Common myeloid progenitor, CD34-positive (primary cell): Measurements from ENCODE around the gene SLC12A6.

ENCODE experiments used
- CTCF ChIA-PET: fragments of 350-600 bp; sonication (Branson Sonifier 250); formaldehyde crosslinking; loops from one replicate; lab custom pipeline; 2021; ENCODE audit warnings: antibody characterized with exemption; lab: Charles Lee
- POLR2A ChIA-PET: fragments of 350-600 bp; sonication (Branson Sonifier 250); formaldehyde crosslinking; loops from one replicate; lab custom pipeline; 2021; ENCODE audit warnings: antibody characterized with exemption; lab: Charles Lee
- DNase-seq, 3 donors: peaks; one replicate each; pipeline versions ENCODE4 v3.0.0 to v3.0.0-alpha.2; 2013
- H3K27ac ChIP-seq, 2 experiments: 1 replicate in 1 of 2; 2 replicates in 1 of 2; pipeline ENCODE4 v1.7.0; 2013; ENCODE audit warnings: inconsistent platforms in 2 of 2, low read length in 2 of 2, mild to moderate bottlenecking in 2 of 2, low read depth in 1 of 2, moderate library complexity in 1 of 2; ENCODE audit not compliant: severe bottlenecking in 2 of 2, insufficient read depth in 1 of 2, poor library complexity in 1 of 2
- H3K27me3 ChIP-seq, 5 experiments: replicated peaks in 2 of 5; 1 replicate in 3 of 5; 2 replicates in 2 of 5; pipeline versions ENCODE4 v1.6.1 to v1.7.0; 2013; ENCODE audit warnings: low read length in 4 of 5, mild to moderate bottlenecking in 2 of 5, moderate library complexity in 2 of 5, inconsistent platforms in 1 of 5; ENCODE audit not compliant: insufficient read depth in 5 of 5, control insufficient read depth in 4 of 5
- H3K36me3 ChIP-seq, 4 experiments: 1 replicate in 2 of 4; 2 replicates in 2 of 4; pipeline versions ENCODE4 v1.6.1 to v1.7.0; 2013; ENCODE audit warnings: low read length in 3 of 4, control low read depth in 1 of 4, mild to moderate bottlenecking in 1 of 4; ENCODE audit not compliant: control insufficient read depth in 4 of 4, insufficient read depth in 4 of 4
- H3K4me1 ChIP-seq, 4 experiments: 1 replicate in 3 of 4; 2 replicates in 1 of 4; pipeline versions ENCODE4 v1.6.1 to v1.7.1; 2013; ENCODE audit warnings: low read length in 3 of 4, mild to moderate bottlenecking in 3 of 4, control low read depth in 1 of 4, inconsistent platforms in 1 of 4, moderate library complexity in 1 of 4; ENCODE audit not compliant: control insufficient read depth in 4 of 4, insufficient read depth in 4 of 4; ENCODE audit errors: control extremely low read depth in 1 of 4
- H3K4me3 ChIP-seq, 7 experiments: 1 replicate in 4 of 7; 2 replicates in 3 of 7; pipeline versions ENCODE4 v1.5.1 to v1.7.0; 2013; ENCODE audit warnings: mild to moderate bottlenecking in 7 of 7, low read length in 6 of 7, moderate library complexity in 6 of 7, inconsistent platforms in 2 of 7, low read depth in 2 of 7, control low read depth in 1 of 7; ENCODE audit not compliant: insufficient read depth in 4 of 7, control insufficient read depth in 1 of 7; ENCODE audit errors: extremely low read depth in 1 of 7
- H3K9me3 ChIP-seq, 5 experiments: 1 replicate in 4 of 5; 2 replicates in 1 of 5; pipeline versions ENCODE4 v1.6.1 to v1.7.1; 2013; ENCODE audit warnings: low read length in 4 of 5, mild to moderate bottlenecking in 2 of 5, inconsistent platforms in 1 of 5, low read depth in 1 of 5, moderate library complexity in 1 of 5; ENCODE audit not compliant: control insufficient read depth in 4 of 5, insufficient read depth in 2 of 5; ENCODE audit errors: control extremely low read depth in 1 of 5
- WGBS: methylation state at CpG from one replicate; pipeline ENCODE4 v1.1.5; 2013; ENCODE audit not compliant: insufficient coverage; 5-methylcytosine and 5-hydroxymethylcytosine counted together

SLC12A6 gene

GRCh38 chr15:34275721-34276120 is 61.9 kb downstream of the SLC12A6 start:
- 100% methylated on average over 1 of the region's 1 CpG for WGBS
- peaks cover 0 to 11% (median 4%) of the 10 kb centered on the region in 4 experiments for H3K36me3 ChIP-seq
- DNase-seq, result no peak
- no peaks in the 10 kb centered on the region for H3K9me3 ChIP-seq
- no peaks in the 10 kb centered on the region for H3K4me1 ChIP-seq
- H3K27me3 ChIP-seq, result no peaks in the 10 kb centered on the region
- ChIA-PET CTCF (interaction anchor here (1.0 to 1.1 kb wide), 2 partner anchors 10 to 52 kb away, joined by 3 to 4 read pairs; no protein-coding TSS in a partner anchor), POLR2A (no interaction called here)
- no peak overlapping the region for H3K27ac ChIP-seq
- H3K4me3 ChIP-seq, result no peak overlapping the region

GRCh38 chr15:34275154-34275553 is 62.4 kb downstream of the SLC12A6 start:
- Histone ChIP-seq H3K4me1 (no peaks in the 10 kb centered on the region), H3K9me3 (no peaks in the 10 kb centered on the region), H3K27me3 (no peaks in the 10 kb centered on the region), H3K27ac (no peak overlapping the region), H3K4me3 (no peak overlapping the region), H3K36me3 (peaks cover 0 to 11% (median 6%) of the 10 kb centered on the region in 4 experiments)
- ChIA-PET POLR2A (no interaction called here), CTCF (interaction anchor here (0.6 to 1.1 kb wide), 2 partner anchors 17 to 53 kb away, joined by 3 to 4 read pairs; no protein-coding TSS in a partner anchor)
- no peak for DNase-seq

GRCh38 chr15:34271493-34271892 is 66.1 kb downstream of the SLC12A6 start:
- H3K4me1 ChIP-seq, result no peaks in the 10 kb centered on the region
- ChIA-PET CTCF (no interaction called here), POLR2A (no interaction called here)
- WGBS, result 67% methylated on average over 1 of the region's 3 CpGs
- DNase-seq, result peak in 2 of 3 donors; percentile 19 to 23
- H3K4me3 ChIP-seq, result no peak overlapping the region
- no peaks in the 10 kb centered on the region for H3K27me3 ChIP-seq
- no peaks in the 10 kb centered on the region for H3K9me3 ChIP-seq
- H3K36me3 ChIP-seq, result peaks cover 7 to 15% (median 12%) of the 10 kb centered on the region in 4 experiments
- no peak overlapping the region for H3K27ac ChIP-seq

- Histone ChIP-seq H3K27me3 (no peaks in the 10 kb centered on the region), H3K36me3 (peaks cover 10 to 15% (median 14%) of the 10 kb centered on the region in 4 experiments), H3K4me1 (no peaks in the 10 kb centered on the region), H3K4me3 (no peak overlapping the region), H3K9me3 (no peaks in the 10 kb centered on the region), H3K27ac (no peak overlapping the region)
- ChIA-PET CTCF (no interaction called here), POLR2A (no interaction called here)
- DNase-seq, result no peak
Observed at GRCh38 chr15:34266751-34267150, 70.8 kb downstream of the SLC12A6 start.

GRCh38 chr15:34264076-34264475 is 73.5 kb downstream of the SLC12A6 start:
- ChIA-PET CTCF (interaction anchor here (1.0 to 1.9 kb wide), 2 partner anchors 11 to 22 kb away, joined by 3 to 4 read pairs; no protein-coding TSS in a partner anchor), POLR2A (interaction anchor here (0.6 kb wide), 1 partner anchor 1582 kb away, joined by 5 read pairs; no protein-coding TSS in a partner anchor)
- no peaks in the 10 kb centered on the region for H3K4me1 ChIP-seq
- no peak overlapping the region for H3K27ac ChIP-seq
- DNase-seq, result no peak
- no peaks in the 10 kb centered on the region for H3K27me3 ChIP-seq
- H3K4me3 ChIP-seq, result no peak overlapping the region
- H3K36me3 ChIP-seq, result peaks cover 8 to 14% (median 10%) of the 10 kb centered on the region in 4 experiments
- no CpG with 5 or more reads among the region's 2 CpGs for WGBS
- no peaks in the 10 kb centered on the region for H3K9me3 ChIP-seq

- ChIA-PET CTCF (interaction anchor here (0.9 to 2.0 kb wide), 2 partner anchors 98 to 105 kb away, joined by 7 to 8 read pairs; partner anchors contain the start of gene LPCAT4), POLR2A (interaction anchor here (0.6 kb wide), 1 partner anchor 24 kb away, joined by 5 read pairs; no protein-coding TSS in a partner anchor)
- H3K4me1 ChIP-seq, result no peaks in the 10 kb centered on the region
- no peak for DNase-seq
- no peaks in the 10 kb centered on the region for H3K27me3 ChIP-seq
- H3K27ac ChIP-seq, result no peak overlapping the region
- H3K36me3 ChIP-seq, result peaks cover 6 to 25% (median 16%) of the 10 kb centered on the region in 4 experiments
- H3K9me3 ChIP-seq, result no peaks in the 10 kb centered on the region
- 95% methylated on average over 11 of the region's 13 CpGs for WGBS
- no peak overlapping the region for H3K4me3 ChIP-seq
Observed at GRCh38 chr15:34262362-34262761, 75.2 kb downstream of the SLC12A6 start.

- WGBS, result 100% methylated on average over 1 of the region's 3 CpGs
Observed at GRCh38 chr15:34259566-34259965, 78.0 kb downstream of the SLC12A6 start.

More at GRCh38 chr15:34259566-34259965, 78.0 kb downstream of the SLC12A6 start:
- H3K4me1 ChIP-seq, result no peaks in the 10 kb centered on the region
- no peaks in the 10 kb centered on the region for H3K9me3 ChIP-seq
- peaks cover 13 to 49% (median 26%) of the 10 kb centered on the region in 4 experiments for H3K36me3 ChIP-seq
- CTCF ChIA-PET, result interaction anchor here (0.8 to 5.8 kb wide), 3 partner anchors 17 to 108 kb away, joined by 3 to 31 read pairs (median 4); partner anchors contain the start of genes NOP10 and NUTM1
- POLR2A ChIA-PET, result no interaction called here
- no peak overlapping the region for H3K4me3 ChIP-seq
- H3K27ac ChIP-seq, result no peak overlapping the region
- no peaks in the 10 kb centered on the region for H3K27me3 ChIP-seq
- no peak for DNase-seq
